GM12878 (cell line): ENCODE data around the gene WDR41.
"Not testable (repeated sequence)": the region's sequence is repeated elsewhere in the genome, so short reads cannot be mapped to it uniquely, and the experiment has no call there.

Experiments
- BACH1 ChIP-seq: fragments of 450-650 bp; IDR thresholded peaks from 2 replicates; pipeline ENCODE4 v1.6.1; 2017; ENCODE audit warnings: mild to moderate bottlenecking, borderline replicate concordance
- BRCA1 ChIP-seq: IDR thresholded peaks from 2 replicates; pipeline ENCODE4 v1.6.1; 2011; ENCODE audit warnings: low read depth, low read length, improper control_type of control experiment
- EP300 ChIP-seq, 2 experiments: fragments of 150-350 bp in 1 of 2; IDR thresholded peaks; 2 replicates each; pipeline ENCODE4 v1.6.1; 2011 to 2012; ENCODE audit warnings: low read depth in 2 of 2, low read length in 2 of 2, borderline replicate concordance in 1 of 2, improper control_type of control experiment in 1 of 2, inconsistent platforms in 1 of 2; ENCODE audit not compliant: control insufficient read depth in 1 of 2
- JUND ChIP-seq: IDR thresholded peaks from 2 replicates; pipeline ENCODE4 v1.6.1; 2012; ENCODE audit warnings: low read depth, mild to moderate bottlenecking, low read length, improper control_type of control experiment, moderate library complexity
- MXI1 ChIP-seq: fragments of 150-350 bp; IDR thresholded peaks from 2 replicates; pipeline ENCODE4 v1.6.1; 2011; ENCODE audit warnings: low read depth, mild to moderate bottlenecking, inconsistent platforms, low read length, improper control_type of control experiment
- POLR2AphosphoS5 ChIP-seq: IDR thresholded peaks from 2 replicates; pipeline ENCODE4 v1.6.1; 2011; ENCODE audit warnings: mild to moderate bottlenecking, low read length, inconsistent platforms
- TF ChIP-seq, protein P1 (sequence below), 3 experiments: IDR thresholded peaks in 2 of 3; conservative IDR thresholded peaks in 1 of 3; 2 replicates each; pipeline ENCODE4 v1.5.1; 2011; ENCODE audit warnings: low read depth in 3 of 3, low read length in 3 of 3, mild to moderate bottlenecking in 3 of 3, control low read depth in 2 of 3, moderate library complexity in 2 of 3, inconsistent platforms in 1 of 3, mixed read lengths in 1 of 3; ENCODE audit not compliant: control insufficient read depth in 2 of 3, insufficient read depth in 1 of 3; ENCODE audit errors: extremely low read depth in 1 of 3
- TF ChIP-seq, protein P2 (sequence below): fragments of 150-350 bp; IDR thresholded peaks from 2 replicates; pipeline ENCODE4 v1.6.1; 2014; ENCODE audit warnings: mild to moderate bottlenecking, low read depth, low read length

DNA sequence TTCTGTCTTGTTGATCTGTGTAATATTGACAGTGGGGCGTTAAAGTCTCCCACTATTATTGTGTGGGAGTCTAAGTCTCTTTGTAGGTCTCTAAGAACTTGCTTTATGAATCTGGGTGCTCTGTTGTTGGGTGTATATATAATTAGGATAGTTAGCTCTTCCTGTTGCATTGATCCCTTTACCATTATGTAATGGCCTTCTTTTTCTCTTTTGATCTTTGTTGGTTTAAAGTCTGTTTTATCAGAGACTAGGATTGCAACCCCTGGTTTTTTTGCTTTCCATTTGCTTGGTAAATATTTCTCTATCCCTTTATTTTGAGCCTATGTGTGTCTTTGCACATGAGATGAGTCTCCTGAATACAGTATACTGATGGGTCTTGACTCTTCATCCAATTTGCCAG lies 105.8 kb downstream of the WDR41 start:
- TF ChIP-seq JUND; BACH1; MXI1; EP300 (IDR thresholded peaks at IDR 0.05; ENCODE audit: borderline replicate concordance in 1 of 2, control insufficient read depth in 1 of 2, low read depth in 2 of 2, low read length in 2 of 2); POLR2AphosphoS5; BRCA1: not testable (repeated sequence)
- TF ChIP-seq, protein P1, sequence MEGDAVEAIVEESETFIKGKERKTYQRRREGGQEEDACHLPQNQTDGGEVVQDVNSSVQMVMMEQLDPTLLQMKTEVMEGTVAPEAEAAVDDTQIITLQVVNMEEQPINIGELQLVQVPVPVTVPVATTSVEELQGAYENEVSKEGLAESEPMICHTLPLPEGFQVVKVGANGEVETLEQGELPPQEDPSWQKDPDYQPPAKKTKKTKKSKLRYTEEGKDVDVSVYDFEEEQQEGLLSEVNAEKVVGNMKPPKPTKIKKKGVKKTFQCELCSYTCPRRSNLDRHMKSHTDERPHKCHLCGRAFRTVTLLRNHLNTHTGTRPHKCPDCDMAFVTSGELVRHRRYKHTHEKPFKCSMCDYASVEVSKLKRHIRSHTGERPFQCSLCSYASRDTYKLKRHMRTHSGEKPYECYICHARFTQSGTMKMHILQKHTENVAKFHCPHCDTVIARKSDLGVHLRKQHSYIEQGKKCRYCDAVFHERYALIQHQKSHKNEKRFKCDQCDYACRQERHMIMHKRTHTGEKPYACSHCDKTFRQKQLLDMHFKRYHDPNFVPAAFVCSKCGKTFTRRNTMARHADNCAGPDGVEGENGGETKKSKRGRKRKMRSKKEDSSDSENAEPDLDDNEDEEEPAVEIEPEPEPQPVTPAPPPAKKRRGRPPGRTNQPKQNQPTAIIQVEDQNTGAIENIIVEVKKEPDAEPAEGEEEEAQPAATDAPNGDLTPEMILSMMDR (IDR thresholded peaks at IDR 0.05 in 2 of 3, conservative IDR thresholded peaks at IDR 0.05 in 1 of 3; ENCODE audit: control insufficient read depth in 2 of 3, extremely low read depth in 1 of 3, insufficient read depth in 1 of 3, low read depth in 3 of 3, low read length in 3 of 3) = not testable (repeated sequence)
- TF ChIP-seq, protein P2, sequence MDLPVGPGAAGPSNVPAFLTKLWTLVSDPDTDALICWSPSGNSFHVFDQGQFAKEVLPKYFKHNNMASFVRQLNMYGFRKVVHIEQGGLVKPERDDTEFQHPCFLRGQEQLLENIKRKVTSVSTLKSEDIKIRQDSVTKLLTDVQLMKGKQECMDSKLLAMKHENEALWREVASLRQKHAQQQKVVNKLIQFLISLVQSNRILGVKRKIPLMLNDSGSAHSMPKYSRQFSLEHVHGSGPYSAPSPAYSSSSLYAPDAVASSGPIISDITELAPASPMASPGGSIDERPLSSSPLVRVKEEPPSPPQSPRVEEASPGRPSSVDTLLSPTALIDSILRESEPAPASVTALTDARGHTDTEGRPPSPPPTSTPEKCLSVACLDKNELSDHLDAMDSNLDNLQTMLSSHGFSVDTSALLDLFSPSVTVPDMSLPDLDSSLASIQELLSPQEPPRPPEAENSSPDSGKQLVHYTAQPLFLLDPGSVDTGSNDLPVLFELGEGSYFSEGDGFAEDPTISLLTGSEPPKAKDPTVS = not testable (repeated sequence)
